ENCODE measurements around the gene BMPR1B.

BMPR1B gene

DNA sequence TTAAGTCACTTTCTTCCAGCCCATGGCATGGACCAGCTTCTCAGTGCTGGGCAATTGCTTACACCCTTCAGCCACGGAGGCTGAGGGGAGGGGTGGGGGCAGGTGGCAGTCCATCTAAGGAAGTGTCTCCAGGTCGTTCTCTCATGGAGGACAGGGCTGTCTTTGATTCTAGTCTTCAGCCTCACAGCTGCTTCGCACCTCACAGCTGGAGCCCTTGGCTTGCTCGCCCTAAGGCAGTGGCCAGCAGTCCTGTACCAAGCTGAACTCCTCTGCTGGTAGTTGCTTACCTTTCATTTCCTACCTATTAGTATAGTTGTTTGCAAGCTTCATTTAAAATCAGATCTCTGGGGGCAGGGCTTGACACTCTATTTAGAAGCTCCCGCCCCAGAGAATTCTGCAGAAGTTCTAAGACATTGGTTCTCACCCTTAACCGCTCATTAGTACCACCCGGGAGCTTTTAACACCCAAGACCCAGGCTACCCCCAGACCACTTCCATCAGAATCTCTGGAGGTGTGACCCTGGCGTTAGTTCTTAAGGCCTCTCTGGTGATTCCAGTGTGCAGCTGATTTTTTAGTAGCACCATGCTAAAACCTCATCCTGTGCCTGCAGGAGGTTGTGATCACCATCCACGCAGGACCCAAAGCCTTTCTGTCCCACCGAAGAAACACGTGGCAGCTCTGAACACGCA, 404.2 kb downstream of the BMPR1B start:
- H3K9me3 ChIP-seq (ENCODE audit: control insufficient read depth, insufficient read depth, low read depth, low read length): no peaks in the 10 kb centered on the region
- TF ChIP-seq ZNF2 (tag by site-specific recombination; IDR thresholded peaks at IDR 0.05): no peak
- no peaks in the 10 kb centered on the region for H3K36me3 ChIP-seq (ENCODE audit: control insufficient read depth in 2 of 2, insufficient read depth in 1 of 2, low read length in 2 of 2)
- CTCF ChIA-PET: interaction anchor here (0.5 to 0.8 kb wide), 3 partner anchors 199 to 1362 kb away, joined by 3 to 5 read pairs (median 3); no protein-coding TSS in a partner anchor
- POLR2A ChIA-PET: no interaction called here
- H3K27ac ChIP-seq (ENCODE audit: extremely low read depth, low read depth, low read length): no peak overlapping the region
- H3K4me3 ChIP-seq (ENCODE audit: low read depth, low read length): no peak overlapping the region
- H3K4me1 ChIP-seq (ENCODE audit: control insufficient read depth, insufficient read depth, low read length): no peaks in the 10 kb centered on the region

DNA sequence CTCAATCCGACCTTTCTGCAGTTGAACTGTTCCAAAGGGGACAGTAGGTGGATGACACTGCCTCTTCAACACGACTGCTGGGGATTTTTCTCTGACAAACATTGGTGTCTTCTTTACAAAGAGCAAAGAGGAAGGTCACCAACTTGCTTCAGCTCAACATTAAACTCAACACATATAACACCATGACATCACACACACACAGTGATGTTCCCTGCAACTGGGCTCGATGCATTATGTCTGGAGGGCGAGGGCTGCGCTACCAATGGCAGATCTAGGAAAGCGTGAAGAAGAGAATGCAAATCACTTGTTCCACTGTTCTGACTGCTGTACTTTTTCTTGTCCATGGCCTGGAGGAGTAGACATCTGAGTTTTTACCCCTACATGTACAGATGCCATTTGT, 405.1 kb downstream of the BMPR1B start:
- Histone ChIP-seq H3K36me3 (ENCODE audit: control insufficient read depth in 2 of 2, insufficient read depth in 1 of 2, low read length in 2 of 2) (no peaks in the 10 kb centered on the region), H3K4me3 (ENCODE audit: low read depth, low read length) (no peak overlapping the region), H3K9me3 (ENCODE audit: control insufficient read depth, insufficient read depth, low read depth, low read length) (no peaks in the 10 kb centered on the region), H3K4me1 (ENCODE audit: control insufficient read depth, insufficient read depth, low read length) (no peaks in the 10 kb centered on the region), H3K27ac (ENCODE audit: extremely low read depth, low read depth, low read length) (no peak overlapping the region)
- TF ChIP-seq, protein P1, sequence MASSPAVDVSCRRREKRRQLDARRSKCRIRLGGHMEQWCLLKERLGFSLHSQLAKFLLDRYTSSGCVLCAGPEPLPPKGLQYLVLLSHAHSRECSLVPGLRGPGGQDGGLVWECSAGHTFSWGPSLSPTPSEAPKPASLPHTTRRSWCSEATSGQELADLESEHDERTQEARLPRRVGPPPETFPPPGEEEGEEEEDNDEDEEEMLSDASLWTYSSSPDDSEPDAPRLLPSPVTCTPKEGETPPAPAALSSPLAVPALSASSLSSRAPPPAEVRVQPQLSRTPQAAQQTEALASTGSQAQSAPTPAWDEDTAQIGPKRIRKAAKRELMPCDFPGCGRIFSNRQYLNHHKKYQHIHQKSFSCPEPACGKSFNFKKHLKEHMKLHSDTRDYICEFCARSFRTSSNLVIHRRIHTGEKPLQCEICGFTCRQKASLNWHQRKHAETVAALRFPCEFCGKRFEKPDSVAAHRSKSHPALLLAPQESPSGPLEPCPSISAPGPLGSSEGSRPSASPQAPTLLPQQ (tag by site-specific recombination; IDR thresholded peaks at IDR 0.05): no peak
- TF ChIP-seq ZNF548 (tag by site-specific recombination; IDR thresholded peaks at IDR 0.05): no peak
- TF ChIP-seq, protein P2, sequence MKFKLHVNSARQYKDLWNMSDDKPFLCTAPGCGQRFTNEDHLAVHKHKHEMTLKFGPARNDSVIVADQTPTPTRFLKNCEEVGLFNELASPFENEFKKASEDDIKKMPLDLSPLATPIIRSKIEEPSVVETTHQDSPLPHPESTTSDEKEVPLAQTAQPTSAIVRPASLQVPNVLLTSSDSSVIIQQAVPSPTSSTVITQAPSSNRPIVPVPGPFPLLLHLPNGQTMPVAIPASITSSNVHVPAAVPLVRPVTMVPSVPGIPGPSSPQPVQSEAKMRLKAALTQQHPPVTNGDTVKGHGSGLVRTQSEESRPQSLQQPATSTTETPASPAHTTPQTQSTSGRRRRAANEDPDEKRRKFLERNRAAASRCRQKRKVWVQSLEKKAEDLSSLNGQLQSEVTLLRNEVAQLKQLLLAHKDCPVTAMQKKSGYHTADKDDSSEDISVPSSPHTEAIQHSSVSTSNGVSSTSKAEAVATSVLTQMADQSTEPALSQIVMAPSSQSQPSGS (tag by site-specific recombination; IDR thresholded peaks at IDR 0.05; ENCODE audit: low read depth): no peak
- TF ChIP-seq OSR2 (tag by site-specific recombination; IDR thresholded peaks at IDR 0.05): no peak
- TF ChIP-seq, protein P3, sequence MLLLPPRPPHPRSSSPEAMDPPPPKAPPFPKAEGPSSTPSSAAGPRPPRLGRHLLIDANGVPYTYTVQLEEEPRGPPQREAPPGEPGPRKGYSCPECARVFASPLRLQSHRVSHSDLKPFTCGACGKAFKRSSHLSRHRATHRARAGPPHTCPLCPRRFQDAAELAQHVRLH (tag by site-specific recombination; IDR thresholded peaks at IDR 0.05): no peak
- TF ChIP-seq, protein P4, sequence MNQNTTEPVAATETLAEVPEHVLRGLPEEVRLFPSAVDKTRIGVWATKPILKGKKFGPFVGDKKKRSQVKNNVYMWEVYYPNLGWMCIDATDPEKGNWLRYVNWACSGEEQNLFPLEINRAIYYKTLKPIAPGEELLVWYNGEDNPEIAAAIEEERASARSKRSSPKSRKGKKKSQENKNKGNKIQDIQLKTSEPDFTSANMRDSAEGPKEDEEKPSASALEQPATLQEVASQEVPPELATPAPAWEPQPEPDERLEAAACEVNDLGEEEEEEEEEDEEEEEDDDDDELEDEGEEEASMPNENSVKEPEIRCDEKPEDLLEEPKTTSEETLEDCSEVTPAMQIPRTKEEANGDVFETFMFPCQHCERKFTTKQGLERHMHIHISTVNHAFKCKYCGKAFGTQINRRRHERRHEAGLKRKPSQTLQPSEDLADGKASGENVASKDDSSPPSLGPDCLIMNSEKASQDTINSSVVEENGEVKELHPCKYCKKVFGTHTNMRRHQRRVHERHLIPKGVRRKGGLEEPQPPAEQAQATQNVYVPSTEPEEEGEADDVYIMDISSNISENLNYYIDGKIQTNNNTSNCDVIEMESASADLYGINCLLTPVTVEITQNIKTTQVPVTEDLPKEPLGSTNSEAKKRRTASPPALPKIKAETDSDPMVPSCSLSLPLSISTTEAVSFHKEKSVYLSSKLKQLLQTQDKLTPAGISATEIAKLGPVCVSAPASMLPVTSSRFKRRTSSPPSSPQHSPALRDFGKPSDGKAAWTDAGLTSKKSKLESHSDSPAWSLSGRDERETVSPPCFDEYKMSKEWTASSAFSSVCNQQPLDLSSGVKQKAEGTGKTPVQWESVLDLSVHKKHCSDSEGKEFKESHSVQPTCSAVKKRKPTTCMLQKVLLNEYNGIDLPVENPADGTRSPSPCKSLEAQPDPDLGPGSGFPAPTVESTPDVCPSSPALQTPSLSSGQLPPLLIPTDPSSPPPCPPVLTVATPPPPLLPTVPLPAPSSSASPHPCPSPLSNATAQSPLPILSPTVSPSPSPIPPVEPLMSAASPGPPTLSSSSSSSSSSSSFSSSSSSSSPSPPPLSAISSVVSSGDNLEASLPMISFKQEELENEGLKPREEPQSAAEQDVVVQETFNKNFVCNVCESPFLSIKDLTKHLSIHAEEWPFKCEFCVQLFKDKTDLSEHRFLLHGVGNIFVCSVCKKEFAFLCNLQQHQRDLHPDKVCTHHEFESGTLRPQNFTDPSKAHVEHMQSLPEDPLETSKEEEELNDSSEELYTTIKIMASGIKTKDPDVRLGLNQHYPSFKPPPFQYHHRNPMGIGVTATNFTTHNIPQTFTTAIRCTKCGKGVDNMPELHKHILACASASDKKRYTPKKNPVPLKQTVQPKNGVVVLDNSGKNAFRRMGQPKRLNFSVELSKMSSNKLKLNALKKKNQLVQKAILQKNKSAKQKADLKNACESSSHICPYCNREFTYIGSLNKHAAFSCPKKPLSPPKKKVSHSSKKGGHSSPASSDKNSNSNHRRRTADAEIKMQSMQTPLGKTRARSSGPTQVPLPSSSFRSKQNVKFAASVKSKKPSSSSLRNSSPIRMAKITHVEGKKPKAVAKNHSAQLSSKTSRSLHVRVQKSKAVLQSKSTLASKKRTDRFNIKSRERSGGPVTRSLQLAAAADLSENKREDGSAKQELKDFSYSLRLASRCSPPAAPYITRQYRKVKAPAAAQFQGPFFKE (tag by site-specific recombination; IDR thresholded peaks at IDR 0.05; ENCODE audit: borderline replicate concordance): no peak
- TF ChIP-seq, protein P5, sequence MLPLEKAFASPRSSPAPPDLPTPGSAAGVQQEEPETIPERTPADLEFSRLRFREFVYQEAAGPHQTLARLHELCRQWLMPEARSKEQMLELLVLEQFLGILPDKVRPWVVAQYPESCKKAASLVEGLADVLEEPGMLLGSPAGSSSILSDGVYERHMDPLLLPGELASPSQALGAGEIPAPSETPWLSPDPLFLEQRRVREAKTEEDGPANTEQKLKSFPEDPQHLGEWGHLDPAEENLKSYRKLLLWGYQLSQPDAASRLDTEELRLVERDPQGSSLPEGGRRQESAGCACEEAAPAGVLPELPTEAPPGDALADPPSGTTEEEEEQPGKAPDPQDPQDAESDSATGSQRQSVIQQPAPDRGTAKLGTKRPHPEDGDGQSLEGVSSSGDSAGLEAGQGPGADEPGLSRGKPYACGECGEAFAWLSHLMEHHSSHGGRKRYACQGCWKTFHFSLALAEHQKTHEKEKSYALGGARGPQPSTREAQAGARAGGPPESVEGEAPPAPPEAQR (tag by site-specific recombination; IDR thresholded peaks at IDR 0.05): no peak
- TF ChIP-seq RBAK (tag by site-specific recombination; IDR thresholded peaks at IDR 0.05): no peak
- no peak for TF ChIP-seq ZNF544 (tag by site-specific recombination; IDR thresholded peaks at IDR 0.05)
- TF ChIP-seq ZFP41 (tag by site-specific recombination; IDR thresholded peaks at IDR 0.05; ENCODE audit: borderline replicate concordance): no peak
- TF ChIP-seq ZNF510 (tag by site-specific recombination; IDR thresholded peaks at IDR 0.05; ENCODE audit: insufficient replicate concordance): no peak
- no peak for TF ChIP-seq ZNF157 (tag by site-specific recombination; IDR thresholded peaks at IDR 0.05)
- TF ChIP-seq, protein P6, sequence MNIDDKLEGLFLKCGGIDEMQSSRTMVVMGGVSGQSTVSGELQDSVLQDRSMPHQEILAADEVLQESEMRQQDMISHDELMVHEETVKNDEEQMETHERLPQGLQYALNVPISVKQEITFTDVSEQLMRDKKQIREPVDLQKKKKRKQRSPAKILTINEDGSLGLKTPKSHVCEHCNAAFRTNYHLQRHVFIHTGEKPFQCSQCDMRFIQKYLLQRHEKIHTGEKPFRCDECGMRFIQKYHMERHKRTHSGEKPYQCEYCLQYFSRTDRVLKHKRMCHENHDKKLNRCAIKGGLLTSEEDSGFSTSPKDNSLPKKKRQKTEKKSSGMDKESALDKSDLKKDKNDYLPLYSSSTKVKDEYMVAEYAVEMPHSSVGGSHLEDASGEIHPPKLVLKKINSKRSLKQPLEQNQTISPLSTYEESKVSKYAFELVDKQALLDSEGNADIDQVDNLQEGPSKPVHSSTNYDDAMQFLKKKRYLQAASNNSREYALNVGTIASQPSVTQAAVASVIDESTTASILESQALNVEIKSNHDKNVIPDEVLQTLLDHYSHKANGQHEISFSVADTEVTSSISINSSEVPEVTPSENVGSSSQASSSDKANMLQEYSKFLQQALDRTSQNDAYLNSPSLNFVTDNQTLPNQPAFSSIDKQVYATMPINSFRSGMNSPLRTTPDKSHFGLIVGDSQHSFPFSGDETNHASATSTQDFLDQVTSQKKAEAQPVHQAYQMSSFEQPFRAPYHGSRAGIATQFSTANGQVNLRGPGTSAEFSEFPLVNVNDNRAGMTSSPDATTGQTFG (tag by site-specific recombination; IDR thresholded peaks at IDR 0.05; ENCODE audit: borderline replicate concordance): no peak
- TF ChIP-seq ZNF24 (tag by site-specific recombination; IDR thresholded peaks at IDR 0.05): no peak
- no peak for TF ChIP-seq HOXD13 (CRISPR knock-in tag; IDR thresholded peaks at IDR 0.05; ENCODE audit: borderline replicate concordance)
- ChIA-PET POLR2A (no interaction called here), CTCF (no interaction called here)

Measured in HEK293 (cell line).